WTC11 (cell line): ENCODE measurements around the gene HPS3. TPM values are rescaled to one million over a fixed set of nuclear protein-coding genes. Genes with fewer than 3 reads are reported as not detected.

Experiments used
- ATAC-seq: fragments of 200-7000 bp; cut with Tn5 transposase; 2 replicates; pipeline ENCODE4 v1.10.0; 2021; ENCODE audit warnings: mild to moderate bottlenecking, moderate library complexity
- CTCF ChIA-PET: fragments of 300-600 bp; sonication (Branson Sonifier 250); formaldehyde crosslinking; loops from one replicate; lab custom pipeline; 2021; ENCODE audit warnings: antibody characterized with exemption; lab: Charles Lee
- POLR2A ChIA-PET: fragments of 350-600 bp; sonication (Branson Sonifier 250); formaldehyde crosslinking; loops from one replicate; lab custom pipeline; 2021; ENCODE audit warnings: antibody characterized with exemption; lab: Charles Lee
- DNase-seq: peaks from one replicate; pipeline ENCODE4 v3.0.0; 2021; ENCODE audit warnings: low spot score
- H3K27ac Mint-ChIP-seq: 2 replicates; pipeline ENCODE4 v1.8.0; 2021; ENCODE audit warnings: mixed read lengths
- H3K27me3 Mint-ChIP-seq: 2 replicates; pipeline ENCODE4 v1.8.0; 2021; ENCODE audit warnings: low read depth, mild to moderate bottlenecking, moderate library complexity, mixed read lengths
- H3K36me3 Mint-ChIP-seq: 2 replicates; pipeline ENCODE4 v1.8.0; 2021; ENCODE audit warnings: mixed read lengths
- H3K4me1 Mint-ChIP-seq: 2 replicates; pipeline ENCODE4 v1.8.0; 2022; ENCODE audit warnings: mixed read lengths
- H3K4me3 Mint-ChIP-seq: 2 replicates; pipeline ENCODE4 v1.8.0; 2021; ENCODE audit warnings: mild to moderate bottlenecking, moderate library complexity, mixed read lengths
- H3K9me3 Mint-ChIP-seq: 2 replicates; pipeline ENCODE4 v1.8.0; 2021; ENCODE audit warnings: mixed read lengths
- CBFB ChIP-seq: sonication (generic); formaldehyde crosslinking; IDR thresholded peaks from 2 replicates; pipeline ENCODE4 v1.8.1; 2022; ENCODE audit warnings: mild to moderate bottlenecking, low read depth, missing genetic modification reagents
- ELF4 ChIP-seq: sonication (generic); formaldehyde crosslinking; IDR thresholded peaks from 2 replicates; pipeline ENCODE4 v1.8.1; 2022; ENCODE audit warnings: low read depth, mild to moderate bottlenecking, moderate library complexity, missing genetic modification reagents
- EMX1 ChIP-seq: fragments of 250-450 bp; sonication (Bioruptor Pico); IDR thresholded peaks from 2 replicates; pipeline ENCODE4 v1.8.0; 2021; ENCODE audit warnings: mild to moderate bottlenecking
- FOXJ3 ChIP-seq: sonication (generic); formaldehyde crosslinking; IDR thresholded peaks from 2 replicates; pipeline ENCODE4 v1.9.0; 2021; ENCODE audit warnings: missing genetic modification reagents, mild to moderate bottlenecking, borderline replicate concordance
- FOXK1 ChIP-seq: sonication (generic); formaldehyde crosslinking; IDR thresholded peaks from 2 replicates; pipeline ENCODE4 v1.8.0; 2022; ENCODE audit warnings: mild to moderate bottlenecking, moderate library complexity, missing genetic modification reagents
- GABPB1 ChIP-seq: sonication (generic); formaldehyde crosslinking; IDR thresholded peaks from 2 replicates; pipeline ENCODE4 v1.8.1; 2023; ENCODE audit warnings: mild to moderate bottlenecking, missing genetic modification reagents
- HMGA2 ChIP-seq: fragments of 250-450 bp; sonication (Bioruptor Pico); IDR thresholded peaks from 2 replicates; pipeline ENCODE4 v1.4.0; 2021; ENCODE audit warnings: mild to moderate bottlenecking, moderate library complexity
- IRF2 ChIP-seq: sonication (generic); formaldehyde crosslinking; IDR thresholded peaks from 2 replicates; pipeline ENCODE4 v1.8.0; 2022; ENCODE audit warnings: low read depth, missing genetic modification reagents, borderline replicate concordance
- JAZF1 ChIP-seq: fragments of 250-450 bp; sonication (Bioruptor Pico); IDR thresholded peaks from 2 replicates; pipeline ENCODE4 v1.9.0; 2021; ENCODE audit warnings: moderate library complexity, mild to moderate bottlenecking, inconsistent platforms
- MXD4 ChIP-seq: fragments of 250-450 bp; sonication (Bioruptor Pico); IDR thresholded peaks from 2 replicates; pipeline ENCODE4 v1.8.0; 2021; ENCODE audit warnings: mild to moderate bottlenecking, moderate library complexity, borderline replicate concordance
- NFATC4 ChIP-seq: fragments of 250-450 bp; sonication (Bioruptor Pico); IDR thresholded peaks from 2 replicates; pipeline ENCODE4 v1.9.0; 2021; ENCODE audit warnings: mild to moderate bottlenecking
- NFE2L1 ChIP-seq: sonication (generic); formaldehyde crosslinking; IDR thresholded peaks from 2 replicates; pipeline ENCODE4 v1.8.1; 2023; ENCODE audit warnings: missing genetic modification reagents
- NFYB ChIP-seq: sonication (generic); formaldehyde crosslinking; conservative IDR thresholded peaks from 2 replicates; pipeline ENCODE4 v1.8.0; 2022; ENCODE audit warnings: low read depth, missing genetic modification reagents
- RORB ChIP-seq: fragments of 250-450 bp; sonication (Bioruptor Pico); IDR thresholded peaks from 2 replicates; pipeline ENCODE4 v1.9.0; 2021; ENCODE audit warnings: mild to moderate bottlenecking
- SMAD3 ChIP-seq: sonication (generic); formaldehyde crosslinking; IDR thresholded peaks from 2 replicates; pipeline ENCODE4 v1.8.0; 2022; ENCODE audit warnings: missing genetic modification reagents, mild to moderate bottlenecking, borderline replicate concordance
- ZNF121 ChIP-seq: sonication (generic); formaldehyde crosslinking; IDR thresholded peaks from 2 replicates; pipeline ENCODE4 v1.8.0; 2023; ENCODE audit warnings: missing genetic modification reagents
- ZNF263 ChIP-seq: sonication (generic); formaldehyde crosslinking; IDR thresholded peaks from 2 replicates; pipeline ENCODE4 v1.8.1; 2022; ENCODE audit warnings: low read depth, mild to moderate bottlenecking, moderate library complexity, missing genetic modification reagents
- ZNF671 ChIP-seq: fragments of 250-450 bp; sonication (Bioruptor Pico); IDR thresholded peaks from 2 replicates; pipeline ENCODE4 v1.8.0; 2021; ENCODE audit warnings: mild to moderate bottlenecking
- total RNA-seq: library from RNA; stranded (reverse); gene quantifications from 3 replicates; pipeline ENCODE4 v1.2.3, GENCODE V29; 2021
- TF ChIP-seq, protein P1 (sequence below): sonication (generic); formaldehyde crosslinking; IDR thresholded peaks from 2 replicates; pipeline ENCODE4 v1.8.1; 2023; ENCODE audit warnings: mild to moderate bottlenecking, missing genetic modification reagents, moderate library complexity
- TF ChIP-seq, protein P2 (sequence below): fragments of 250-450 bp; sonication (Bioruptor Pico); IDR thresholded peaks from 2 replicates; pipeline ENCODE4 v1.9.0; 2021; ENCODE audit warnings: mild to moderate bottlenecking
- TF ChIP-seq, protein P3 (sequence below): sonication (generic); formaldehyde crosslinking; IDR thresholded peaks from 2 replicates; pipeline ENCODE4 v1.8.0; 2023; ENCODE audit warnings: missing genetic modification reagents
- TF ChIP-seq, protein P4 (sequence below): sonication (generic); formaldehyde crosslinking; IDR thresholded peaks from 2 replicates; pipeline ENCODE4 v1.8.0; 2023; ENCODE audit warnings: mild to moderate bottlenecking, missing genetic modification reagents
- TF ChIP-seq, protein P5 (sequence below): fragments of 250-450 bp; sonication (Bioruptor Pico); IDR thresholded peaks from 2 replicates; pipeline ENCODE4 v1.8.0; 2021; ENCODE audit warnings: mild to moderate bottlenecking
- TF ChIP-seq, protein P6 (sequence below): sonication (generic); formaldehyde crosslinking; IDR thresholded peaks from 2 replicates; pipeline ENCODE4 v1.8.0; 2022; ENCODE audit warnings: mild to moderate bottlenecking, missing genetic modification reagents
- TF ChIP-seq, protein P7 (sequence below): sonication (generic); formaldehyde crosslinking; IDR thresholded peaks from 2 replicates; pipeline ENCODE4 v1.8.1; 2022; ENCODE audit warnings: low read depth, mild to moderate bottlenecking, moderate library complexity, missing genetic modification reagents, borderline replicate concordance

HPS3 gene
- total RNA-seq, 1 experiment from 2014 or later: 51.3 TPM

DNA sequence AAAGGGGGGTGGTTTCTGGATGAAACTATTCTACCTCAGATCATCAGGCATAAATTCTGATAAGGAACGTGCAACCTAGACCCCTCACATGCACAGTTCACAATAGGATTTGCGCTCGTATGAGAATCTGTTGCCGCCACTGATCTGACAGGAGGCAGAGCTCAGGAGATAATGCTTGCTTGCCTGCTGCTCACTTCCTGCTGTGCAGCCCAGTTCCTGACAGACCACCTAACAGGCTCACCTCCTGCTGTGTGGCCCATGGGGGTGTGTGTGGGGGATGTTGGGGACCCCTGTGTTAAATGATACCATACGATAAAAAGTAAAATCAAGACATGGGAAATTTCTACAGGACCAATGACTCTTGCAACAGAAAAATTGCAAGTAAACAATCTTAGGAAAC lies 68.2 kb downstream of the HPS3 start:
- Mint-ChIP-seq H3K9me3 (no peaks in the 10 kb centered on the region), H3K36me3 (peaks cover 3% of the 10 kb centered on the region; the same call in 1 of the 2 replicates), H3K27ac (peak overlapping the region; percentile 99), H3K4me1 (peaks cover 73% of the 10 kb centered on the region), H3K27me3 (no peaks in the 10 kb centered on the region), H3K4me3 (peak overlapping the region; percentile 59)
- ATAC-seq: no peak
- CTCF ChIA-PET: interaction anchor here (1.0 kb wide), 1 partner anchor 242 kb away, joined by 4 read pairs; no protein-coding TSS in a partner anchor
- POLR2A ChIA-PET: interaction anchor here (0.9 kb wide), 1 partner anchor 67 kb away, joined by 3 read pairs; no protein-coding TSS in a partner anchor
- peak; percentile 54 for DNase-seq
- peak; percentile 57; the same call in 1 of the 2 replicates for TF ChIP-seq SMAD3
- TF ChIP-seq RORB (CRISPR knock-in tag): no peak
- TF ChIP-seq, protein P1, sequence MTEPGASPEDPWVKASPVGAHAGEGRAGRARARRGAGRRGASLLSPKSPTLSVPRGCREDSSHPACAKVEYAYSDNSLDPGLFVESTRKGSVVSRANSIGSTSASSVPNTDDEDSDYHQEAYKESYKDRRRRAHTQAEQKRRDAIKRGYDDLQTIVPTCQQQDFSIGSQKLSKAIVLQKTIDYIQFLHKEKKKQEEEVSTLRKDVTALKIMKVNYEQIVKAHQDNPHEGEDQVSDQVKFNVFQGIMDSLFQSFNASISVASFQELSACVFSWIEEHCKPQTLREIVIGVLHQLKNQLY (CRISPR knock-in tag): no peak
- no peak for TF ChIP-seq MXD4 (CRISPR knock-in tag)
- TF ChIP-seq NFYB (CRISPR knock-in tag): no peak
- TF ChIP-seq JAZF1: no peak
- TF ChIP-seq, protein P2, sequence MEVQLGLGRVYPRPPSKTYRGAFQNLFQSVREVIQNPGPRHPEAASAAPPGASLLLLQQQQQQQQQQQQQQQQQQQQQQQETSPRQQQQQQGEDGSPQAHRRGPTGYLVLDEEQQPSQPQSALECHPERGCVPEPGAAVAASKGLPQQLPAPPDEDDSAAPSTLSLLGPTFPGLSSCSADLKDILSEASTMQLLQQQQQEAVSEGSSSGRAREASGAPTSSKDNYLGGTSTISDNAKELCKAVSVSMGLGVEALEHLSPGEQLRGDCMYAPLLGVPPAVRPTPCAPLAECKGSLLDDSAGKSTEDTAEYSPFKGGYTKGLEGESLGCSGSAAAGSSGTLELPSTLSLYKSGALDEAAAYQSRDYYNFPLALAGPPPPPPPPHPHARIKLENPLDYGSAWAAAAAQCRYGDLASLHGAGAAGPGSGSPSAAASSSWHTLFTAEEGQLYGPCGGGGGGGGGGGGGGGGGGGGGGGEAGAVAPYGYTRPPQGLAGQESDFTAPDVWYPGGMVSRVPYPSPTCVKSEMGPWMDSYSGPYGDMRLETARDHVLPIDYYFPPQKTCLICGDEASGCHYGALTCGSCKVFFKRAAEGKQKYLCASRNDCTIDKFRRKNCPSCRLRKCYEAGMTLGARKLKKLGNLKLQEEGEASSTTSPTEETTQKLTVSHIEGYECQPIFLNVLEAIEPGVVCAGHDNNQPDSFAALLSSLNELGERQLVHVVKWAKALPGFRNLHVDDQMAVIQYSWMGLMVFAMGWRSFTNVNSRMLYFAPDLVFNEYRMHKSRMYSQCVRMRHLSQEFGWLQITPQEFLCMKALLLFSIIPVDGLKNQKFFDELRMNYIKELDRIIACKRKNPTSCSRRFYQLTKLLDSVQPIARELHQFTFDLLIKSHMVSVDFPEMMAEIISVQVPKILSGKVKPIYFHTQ (CRISPR knock-in tag): 0 out of 2 replicates have a peak, but pooled peaks have one; percentile 79
- no peak for TF ChIP-seq NFE2L1 (CRISPR knock-in tag)
- no peak for TF ChIP-seq ZNF121 (CRISPR knock-in tag)
- no peak for TF ChIP-seq ZNF671 (CRISPR knock-in tag)
- 0 out of 2 replicates have a peak, but pooled peaks have one; percentile 70 for TF ChIP-seq EMX1
- TF ChIP-seq, protein P3, sequence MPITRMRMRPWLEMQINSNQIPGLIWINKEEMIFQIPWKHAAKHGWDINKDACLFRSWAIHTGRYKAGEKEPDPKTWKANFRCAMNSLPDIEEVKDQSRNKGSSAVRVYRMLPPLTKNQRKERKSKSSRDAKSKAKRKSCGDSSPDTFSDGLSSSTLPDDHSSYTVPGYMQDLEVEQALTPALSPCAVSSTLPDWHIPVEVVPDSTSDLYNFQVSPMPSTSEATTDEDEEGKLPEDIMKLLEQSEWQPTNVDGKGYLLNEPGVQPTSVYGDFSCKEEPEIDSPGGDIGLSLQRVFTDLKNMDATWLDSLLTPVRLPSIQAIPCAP (CRISPR knock-in tag): no peak
- TF ChIP-seq FOXJ3: no peak
- TF ChIP-seq ZNF263 (CRISPR knock-in tag): no peak
- TF ChIP-seq HMGA2: no peak
- TF ChIP-seq FOXK1 (CRISPR knock-in tag): peak; percentile 34; the same call in 1 of the 2 replicates
- TF ChIP-seq NFATC4: no peak
- TF ChIP-seq IRF2 (CRISPR knock-in tag): no peak
- no peak for TF ChIP-seq ELF4 (CRISPR knock-in tag)
- TF ChIP-seq, protein P4, sequence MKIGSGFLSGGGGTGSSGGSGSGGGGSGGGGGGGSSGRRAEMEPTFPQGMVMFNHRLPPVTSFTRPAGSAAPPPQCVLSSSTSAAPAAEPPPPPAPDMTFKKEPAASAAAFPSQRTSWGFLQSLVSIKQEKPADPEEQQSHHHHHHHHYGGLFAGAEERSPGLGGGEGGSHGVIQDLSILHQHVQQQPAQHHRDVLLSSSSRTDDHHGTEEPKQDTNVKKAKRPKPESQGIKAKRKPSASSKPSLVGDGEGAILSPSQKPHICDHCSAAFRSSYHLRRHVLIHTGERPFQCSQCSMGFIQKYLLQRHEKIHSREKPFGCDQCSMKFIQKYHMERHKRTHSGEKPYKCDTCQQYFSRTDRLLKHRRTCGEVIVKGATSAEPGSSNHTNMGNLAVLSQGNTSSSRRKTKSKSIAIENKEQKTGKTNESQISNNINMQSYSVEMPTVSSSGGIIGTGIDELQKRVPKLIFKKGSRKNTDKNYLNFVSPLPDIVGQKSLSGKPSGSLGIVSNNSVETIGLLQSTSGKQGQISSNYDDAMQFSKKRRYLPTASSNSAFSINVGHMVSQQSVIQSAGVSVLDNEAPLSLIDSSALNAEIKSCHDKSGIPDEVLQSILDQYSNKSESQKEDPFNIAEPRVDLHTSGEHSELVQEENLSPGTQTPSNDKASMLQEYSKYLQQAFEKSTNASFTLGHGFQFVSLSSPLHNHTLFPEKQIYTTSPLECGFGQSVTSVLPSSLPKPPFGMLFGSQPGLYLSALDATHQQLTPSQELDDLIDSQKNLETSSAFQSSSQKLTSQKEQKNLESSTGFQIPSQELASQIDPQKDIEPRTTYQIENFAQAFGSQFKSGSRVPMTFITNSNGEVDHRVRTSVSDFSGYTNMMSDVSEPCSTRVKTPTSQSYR (CRISPR knock-in tag): no peak
- TF ChIP-seq, protein P5, sequence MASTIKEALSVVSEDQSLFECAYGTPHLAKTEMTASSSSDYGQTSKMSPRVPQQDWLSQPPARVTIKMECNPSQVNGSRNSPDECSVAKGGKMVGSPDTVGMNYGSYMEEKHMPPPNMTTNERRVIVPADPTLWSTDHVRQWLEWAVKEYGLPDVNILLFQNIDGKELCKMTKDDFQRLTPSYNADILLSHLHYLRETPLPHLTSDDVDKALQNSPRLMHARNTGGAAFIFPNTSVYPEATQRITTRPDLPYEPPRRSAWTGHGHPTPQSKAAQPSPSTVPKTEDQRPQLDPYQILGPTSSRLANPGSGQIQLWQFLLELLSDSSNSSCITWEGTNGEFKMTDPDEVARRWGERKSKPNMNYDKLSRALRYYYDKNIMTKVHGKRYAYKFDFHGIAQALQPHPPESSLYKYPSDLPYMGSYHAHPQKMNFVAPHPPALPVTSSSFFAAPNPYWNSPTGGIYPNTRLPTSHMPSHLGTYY: peak; percentile 38; the same call in 1 of the 2 replicates
- TF ChIP-seq CBFB: no peak
- no peak for TF ChIP-seq GABPB1 (CRISPR knock-in tag)
- TF ChIP-seq, protein P6, sequence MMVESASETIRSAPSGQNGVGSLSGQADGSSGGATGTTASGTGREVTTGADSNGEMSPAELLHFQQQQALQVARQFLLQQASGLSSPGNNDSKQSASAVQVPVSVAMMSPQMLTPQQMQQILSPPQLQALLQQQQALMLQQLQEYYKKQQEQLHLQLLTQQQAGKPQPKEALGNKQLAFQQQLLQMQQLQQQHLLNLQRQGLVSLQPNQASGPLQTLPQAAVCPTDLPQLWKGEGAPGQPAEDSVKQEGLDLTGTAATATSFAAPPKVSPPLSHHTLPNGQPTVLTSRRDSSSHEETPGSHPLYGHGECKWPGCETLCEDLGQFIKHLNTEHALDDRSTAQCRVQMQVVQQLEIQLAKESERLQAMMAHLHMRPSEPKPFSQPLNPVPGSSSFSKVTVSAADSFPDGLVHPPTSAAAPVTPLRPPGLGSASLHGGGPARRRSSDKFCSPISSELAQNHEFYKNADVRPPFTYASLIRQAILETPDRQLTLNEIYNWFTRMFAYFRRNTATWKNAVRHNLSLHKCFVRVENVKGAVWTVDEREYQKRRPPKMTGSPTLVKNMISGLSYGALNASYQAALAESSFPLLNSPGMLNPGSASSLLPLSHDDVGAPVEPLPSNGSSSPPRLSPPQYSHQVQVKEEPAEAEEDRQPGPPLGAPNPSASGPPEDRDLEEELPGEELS (CRISPR knock-in tag): peak; percentile 93; the same call in 1 of the 2 replicates
- TF ChIP-seq, protein P7, sequence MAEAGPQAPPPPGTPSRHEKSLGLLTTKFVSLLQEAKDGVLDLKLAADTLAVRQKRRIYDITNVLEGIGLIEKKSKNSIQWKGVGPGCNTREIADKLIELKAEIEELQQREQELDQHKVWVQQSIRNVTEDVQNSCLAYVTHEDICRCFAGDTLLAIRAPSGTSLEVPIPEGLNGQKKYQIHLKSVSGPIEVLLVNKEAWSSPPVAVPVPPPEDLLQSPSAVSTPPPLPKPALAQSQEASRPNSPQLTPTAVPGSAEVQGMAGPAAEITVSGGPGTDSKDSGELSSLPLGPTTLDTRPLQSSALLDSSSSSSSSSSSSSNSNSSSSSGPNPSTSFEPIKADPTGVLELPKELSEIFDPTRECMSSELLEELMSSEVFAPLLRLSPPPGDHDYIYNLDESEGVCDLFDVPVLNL (CRISPR knock-in tag): no peak
